ACC112 (cell line): Measurements from ENCODE around the gene POP4.

Source experiments
- H2AFZ ChIP-seq: fragments of 200-600 bp; sonication (generic); one replicate; pipeline ENCODE4 v1.6.0; 2017; ENCODE audit warnings: antibody characterized with exemption, low read length; ENCODE audit not compliant: unreplicated experiment
- H3K27ac ChIP-seq: fragments of 200-600 bp; sonication (generic); 2 replicates; pipeline ENCODE4 v1.5.1; 2014; ENCODE audit warnings: low read depth, mild to moderate bottlenecking, antibody characterized with exemption, low read length, moderate library complexity
- H3K27me3 ChIP-seq: fragments of 200-600 bp; sonication (generic); 2 replicates; pipeline ENCODE4 v1.6.1; 2014; ENCODE audit warnings: mild to moderate bottlenecking, antibody characterized with exemption, low read length, moderate library complexity, mixed read lengths; ENCODE audit not compliant: insufficient read depth
- H3K36me3 ChIP-seq: fragments of 200-600 bp; sonication (generic); 2 replicates; pipeline ENCODE4 v1.6.1; 2016; ENCODE audit warnings: mild to moderate bottlenecking, antibody characterized with exemption, low read length, moderate library complexity, mixed read lengths; ENCODE audit not compliant: insufficient read depth
- H3K4me1 ChIP-seq: fragments of 200-600 bp; sonication (generic); one replicate; pipeline ENCODE4 v1.6.1; 2016; ENCODE audit warnings: low read length, mixed read lengths; ENCODE audit not compliant: insufficient read depth, unreplicated experiment, control insufficient read depth
- H3K4me3 ChIP-seq: fragments of 200-600 bp; sonication (generic); 2 replicates; pipeline ENCODE4 v1.5.1; 2014; ENCODE audit warnings: mild to moderate bottlenecking, low read depth, low read length
- H3K79me2 ChIP-seq: fragments of 200-600 bp; sonication (generic); one replicate; pipeline ENCODE4 v1.6.0; 2016; ENCODE audit warnings: low read length; ENCODE audit not compliant: control insufficient read depth, unreplicated experiment, insufficient read depth

The POP4 gene

DNA sequence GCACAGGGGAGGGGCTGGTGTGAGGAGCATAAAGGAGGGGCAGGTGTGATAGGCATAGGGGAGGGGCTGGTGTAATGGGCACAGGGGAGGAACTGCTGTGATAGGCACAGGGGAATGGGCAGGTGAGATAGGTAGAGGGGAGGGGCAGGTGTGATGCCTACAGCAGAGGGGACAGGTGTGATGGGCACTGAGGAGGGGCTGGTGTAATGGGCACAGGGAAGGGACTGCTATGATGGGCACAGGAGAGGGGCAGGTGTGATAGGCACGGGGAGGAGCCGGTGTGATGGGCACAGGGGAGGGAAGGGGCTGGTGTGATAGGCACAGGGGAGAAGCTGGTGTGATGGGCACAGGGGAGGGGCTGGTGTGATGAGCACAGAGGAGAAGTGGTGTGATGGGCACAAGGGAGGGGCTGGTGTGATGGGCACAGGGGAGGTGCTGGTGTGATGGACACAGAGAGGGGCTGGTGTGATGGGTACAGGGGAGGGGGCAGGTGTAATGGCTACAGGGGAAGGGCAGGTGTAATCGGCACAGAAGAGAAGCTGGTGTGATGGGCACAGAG, 39.5 kb upstream of the POP4 start:
- peaks cover 14% of the 10 kb centered on the region; the same call in 1 of the 2 replicates for H3K27me3 ChIP-seq
- H3K4me3 ChIP-seq, result no peak overlapping the region
- no peaks in the 10 kb centered on the region for H3K4me1 ChIP-seq
- no peaks in the 10 kb centered on the region for H3K36me3 ChIP-seq
- no peak overlapping the region for H3K27ac ChIP-seq
- H3K79me2 ChIP-seq, result no peaks in the 10 kb centered on the region
- no peak overlapping the region for H2AFZ ChIP-seq

DNA sequence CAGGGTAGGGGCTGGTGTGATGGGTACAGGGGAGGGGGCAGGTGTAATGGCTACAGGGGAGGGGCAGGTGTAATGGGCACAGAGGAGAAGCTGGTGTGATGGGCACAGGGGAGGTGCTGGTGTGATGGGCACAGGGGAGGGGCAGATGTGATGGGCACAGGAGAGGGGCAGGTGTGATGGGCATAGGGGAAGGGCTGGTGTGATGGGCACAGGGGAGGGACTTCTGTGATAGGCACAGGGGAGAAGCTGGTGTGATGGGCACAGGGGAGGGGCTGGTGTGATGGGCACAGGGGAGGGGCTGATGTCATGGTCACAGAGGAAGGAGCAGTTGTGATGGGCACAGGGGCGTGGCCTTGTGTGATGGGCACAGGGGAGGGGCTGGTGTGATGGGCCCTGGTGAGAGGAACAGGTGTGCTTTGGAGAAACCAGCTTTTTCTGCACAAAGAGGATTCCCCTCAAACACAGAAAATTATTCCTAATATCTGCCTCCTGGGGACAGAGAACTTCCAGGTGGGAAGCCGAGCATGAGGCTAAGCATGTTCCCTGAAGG, 38.6 kb upstream of the POP4 start:
- Histone ChIP-seq H3K27ac (no peak overlapping the region), H2AFZ (no peak overlapping the region), H3K4me3 (no peak overlapping the region), H3K79me2 (no peaks in the 10 kb centered on the region), H3K27me3 (peaks cover 16% of the 10 kb centered on the region), H3K4me1 (no peaks in the 10 kb centered on the region), H3K36me3 (no peaks in the 10 kb centered on the region)

GRCh38 chr19:29568036-29569025, 37.8 kb upstream of the POP4 start:
- Histone ChIP-seq H2AFZ (no peak overlapping the region), H3K27me3 (peaks cover 25% of the 10 kb centered on the region), H3K79me2 (no peaks in the 10 kb centered on the region), H3K4me3 (no peak overlapping the region), H3K27ac (no peak overlapping the region), H3K36me3 (no peaks in the 10 kb centered on the region), H3K4me1 (no peaks in the 10 kb centered on the region)

DNA sequence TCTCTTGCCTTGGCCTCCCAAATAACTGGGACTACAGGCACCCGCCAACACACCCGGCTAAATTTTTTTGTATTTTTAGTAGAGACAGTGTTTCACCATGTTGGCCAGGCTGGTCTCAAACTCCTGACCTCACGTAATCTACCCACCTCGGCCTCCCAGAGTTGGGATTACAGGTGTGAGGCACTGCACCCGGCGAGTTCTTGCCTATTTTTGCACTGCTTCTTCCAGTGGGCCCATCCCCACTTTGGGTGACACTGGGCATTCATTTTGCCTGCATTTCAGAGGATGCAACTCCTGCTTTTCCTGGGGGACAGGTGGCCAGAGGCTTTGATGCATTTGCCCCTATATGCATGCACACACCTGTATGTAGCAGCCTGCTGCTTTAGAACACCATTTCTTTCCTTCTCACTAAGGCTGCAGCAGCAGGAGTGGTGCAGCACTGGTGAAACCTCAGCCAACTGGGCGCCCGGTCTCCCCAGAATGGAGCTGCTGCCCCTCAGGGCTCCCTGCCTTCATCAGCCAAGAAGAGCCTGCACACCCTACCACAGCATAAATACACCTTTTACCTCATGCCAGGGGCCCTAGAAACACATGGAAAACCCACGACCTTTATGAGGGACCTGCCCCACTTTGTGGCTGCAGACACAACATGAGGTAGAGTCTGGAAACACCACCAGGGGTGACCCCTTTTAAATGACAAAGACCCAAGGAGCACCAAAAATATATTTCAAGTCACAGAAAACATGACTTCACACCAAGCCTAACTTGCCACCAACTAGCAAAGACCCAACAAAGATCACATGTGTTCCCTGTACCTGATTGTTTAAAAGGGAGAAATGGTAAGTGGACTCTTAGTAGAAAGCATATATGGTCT, 36.8 kb upstream of the POP4 start:
- H3K27ac ChIP-seq, result no peak overlapping the region
- no peak overlapping the region for H3K4me3 ChIP-seq
- no peaks in the 10 kb centered on the region for H3K4me1 ChIP-seq
- H2AFZ ChIP-seq, result no peak overlapping the region
- peaks cover 27% of the 10 kb centered on the region for H3K27me3 ChIP-seq
- no peaks in the 10 kb centered on the region for H3K36me3 ChIP-seq
- no peaks in the 10 kb centered on the region for H3K79me2 ChIP-seq

- no peak overlapping the region for H2AFZ ChIP-seq
- H3K4me1 ChIP-seq, result no peaks in the 10 kb centered on the region
- no peak overlapping the region for H3K4me3 ChIP-seq
- no peaks in the 10 kb centered on the region for H3K79me2 ChIP-seq
- H3K27ac ChIP-seq, result no peak overlapping the region
- peaks cover 43% of the 10 kb centered on the region for H3K27me3 ChIP-seq
- H3K36me3 ChIP-seq, result no peaks in the 10 kb centered on the region
Observed at GRCh38 chr19:29571181-29571580, 34.9 kb upstream of the POP4 start.

GRCh38 chr19:29573486-29573885, 32.6 kb upstream of the POP4 start:
- Histone ChIP-seq H3K27ac (no peak overlapping the region), H2AFZ (no peak overlapping the region), H3K4me1 (no peaks in the 10 kb centered on the region), H3K79me2 (no peaks in the 10 kb centered on the region), H3K36me3 (no peaks in the 10 kb centered on the region), H3K4me3 (no peak overlapping the region), H3K27me3 (peaks cover 61% of the 10 kb centered on the region)

DNA sequence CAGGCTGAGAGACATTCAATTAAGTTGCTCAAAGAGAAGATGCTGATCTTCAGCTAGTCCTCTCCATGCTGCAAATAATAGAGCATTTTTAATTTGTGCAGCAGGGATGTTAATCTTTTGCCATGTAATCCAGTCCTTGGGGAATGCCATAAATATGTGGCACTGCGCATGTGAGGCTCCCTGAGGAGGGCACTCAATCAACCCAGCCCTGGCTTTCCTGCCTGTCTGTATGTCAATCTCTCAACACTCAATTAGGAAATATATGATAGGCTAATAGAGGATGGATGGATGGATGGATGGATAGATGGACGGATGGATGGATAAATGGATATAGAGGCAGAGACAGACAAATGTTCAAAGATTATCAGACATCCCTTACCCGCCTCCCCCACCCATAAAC, 31.6 kb upstream of the POP4 start:
- H3K79me2 ChIP-seq, result no peaks in the 10 kb centered on the region
- H3K36me3 ChIP-seq, result no peaks in the 10 kb centered on the region
- H3K4me3 ChIP-seq, result no peak overlapping the region
- no peak overlapping the region for H3K27ac ChIP-seq
- no peaks in the 10 kb centered on the region for H3K4me1 ChIP-seq
- H3K27me3 ChIP-seq, result peaks cover 61% of the 10 kb centered on the region
- H2AFZ ChIP-seq, result no peak overlapping the region

GRCh38 chr19:29576046-29576606, 30.0 kb upstream of the POP4 start:
- peaks cover 61% of the 10 kb centered on the region for H3K27me3 ChIP-seq
- H3K79me2 ChIP-seq, result no peaks in the 10 kb centered on the region
- H3K4me3 ChIP-seq, result no peak overlapping the region
- no peak overlapping the region for H3K27ac ChIP-seq
- no peaks in the 10 kb centered on the region for H3K4me1 ChIP-seq
- no peak overlapping the region for H2AFZ ChIP-seq
- H3K36me3 ChIP-seq, result no peaks in the 10 kb centered on the region

- H2AFZ ChIP-seq, result no peak overlapping the region
- no peaks in the 10 kb centered on the region for H3K4me1 ChIP-seq
- H3K27me3 ChIP-seq, result peaks cover 58% of the 10 kb centered on the region
- no peak overlapping the region for H3K4me3 ChIP-seq
- H3K79me2 ChIP-seq, result no peaks in the 10 kb centered on the region
- H3K27ac ChIP-seq, result no peak overlapping the region
- no peaks in the 10 kb centered on the region for H3K36me3 ChIP-seq
Observed at GRCh38 chr19:29576761-29577648, 29.1 kb upstream of the POP4 start.
